Upper lobe of left lung (tissue), 6 donors: Measurements from ENCODE around the gene GPR75. TPM values are rescaled to one million over a fixed set of nuclear protein-coding genes. Genes with fewer than 3 reads are reported as not detected.
A peak's percentile ranks its signal among the peaks of the same experiment; 100 is the strongest.
"Not testable (repeated sequence)": the region's sequence is repeated elsewhere in the genome, so short reads cannot be mapped to it uniquely, and the experiment has no call there.

ENCODE experiments used
- ATAC-seq, 2 donors: fragments of 200-7000 bp; cut with Tn5 transposase; one replicate each; pipeline ENCODE4 v1.9.1; 2022; ENCODE audit warnings: mild to moderate bottlenecking in 2 of 2, moderate library complexity in 2 of 2; ENCODE audit not compliant: low FRiP score in 2 of 2
- DNase-seq, 2 donors: peaks; one replicate each; pipeline ENCODE4 v3.0.0-alpha.2; 2019 to 2020
- H3K27ac ChIP-seq, 4 donors: fragments of 200-600 bp; sonication (generic); one replicate each; pipeline ENCODE4 v1.5.1; 2016 to 2019
- H3K27me3 ChIP-seq, 4 donors: fragments of 200-600 bp; sonication (generic); one replicate each; pipeline ENCODE4 v1.5.1; 2017 to 2019
- H3K36me3 ChIP-seq, 4 donors: fragments of 200-600 bp; sonication (generic); one replicate each; pipeline ENCODE4 v1.5.1; 2016 to 2019
- H3K4me1 ChIP-seq, 4 donors: fragments of 200-600 bp; sonication (generic); one replicate each; pipeline ENCODE4 v1.5.1; 2018 to 2019
- H3K4me3 ChIP-seq, 4 donors: fragments of 200-600 bp; sonication (generic); one replicate each; pipeline ENCODE4 v1.5.1; 2017 to 2019; ENCODE audit warnings: mild to moderate bottlenecking in 2 of 4, moderate library complexity in 1 of 4
- H3K9me3 ChIP-seq, 4 donors: fragments of 200-600 bp; sonication (generic); one replicate each; pipeline ENCODE4 v1.5.1; 2018 to 2019
- CTCF ChIP-seq, 6 experiments: fragments of 450-650 bp in 4 of 6; fragments of 200-600 bp in 2 of 6; sonication (generic) in 2 of 6; IDR thresholded peaks; one replicate each; pipeline ENCODE4 v1.5.1; 2016 to 2019; ENCODE audit warnings: antibody characterized with exemption in 6 of 6
- EP300 ChIP-seq, 4 donors: sonication (generic); formaldehyde crosslinking; IDR thresholded peaks; one replicate each; pipeline ENCODE4 v1.5.1; 2017; ENCODE audit warnings: antibody characterized with exemption in 4 of 4, control low read depth in 2 of 4
- POLR2A ChIP-seq, 4 donors: fragments of 450-650 bp; IDR thresholded peaks; one replicate each; pipeline ENCODE4 v1.5.1; 2016 to 2017; ENCODE audit warnings: antibody characterized with exemption in 4 of 4, mild to moderate bottlenecking in 2 of 4
- POLR2AphosphoS5 ChIP-seq, 2 donors: sonication (generic); formaldehyde crosslinking; IDR thresholded peaks; one replicate each; pipeline ENCODE4 v1.5.1; 2017; ENCODE audit warnings: antibody characterized with exemption in 2 of 2
- WGBS, 2 donors: methylation state at CpG; one replicate each; pipeline ENCODE4 v1.1.5; 2017 to 2018; 5-methylcytosine and 5-hydroxymethylcytosine counted together
- total RNA-seq, 6 donors: library from RNA; depleted of rRNA in 4 of 6; stranded (reverse); fragments of >200 nt in 4 of 6; gene quantifications; one replicate each; pipeline versions ENCODE4 v1.1.0 to v1.2.1, GENCODE V29; 2016 to 2021
- donor health status: DM: no; HTN: no; CAD: no; lungs with moderate emphysema.
- donor health status: DM: no; HTN: yes; CAD: no; lungs with severe emphysema.

Gene GPR75
- total RNA-seq, 6 donors from 2014 or later, result 1.6 to 14.7 (median 3.1) TPM

GRCh38 chr2:53843595-53843994, 16.2 kb downstream of the GPR75 start:
- H3K9me3 ChIP-seq, result no peaks in the 10 kb centered on the region
- no peaks in the 10 kb centered on the region for H3K36me3 ChIP-seq
- ATAC-seq (no peak), DNase-seq (no peak)
- no peak overlapping the region for H3K27ac ChIP-seq
- H3K4me3 ChIP-seq, result no peak overlapping the region
- no peaks in the 10 kb centered on the region for H3K27me3 ChIP-seq
- WGBS, 2 donors, result 69 to 81% methylated on average over 2 of the region's 2 CpGs
- TF ChIP-seq EP300 (IDR thresholded peaks at IDR 0.05) (no peak), POLR2AphosphoS5 (IDR thresholded peaks at IDR 0.05) (no peak), CTCF (IDR thresholded peaks at IDR 0.05) (no peak), POLR2A (IDR thresholded peaks at IDR 0.05) (no peak)
- H3K4me1 ChIP-seq, result no peaks in the 10 kb centered on the region

- Histone ChIP-seq H3K27me3 (no peaks in the 10 kb centered on the region), H3K4me3 (no peak overlapping the region), H3K27ac (no peak overlapping the region), H3K36me3 (no peaks in the 10 kb centered on the region), H3K9me3 (no peaks in the 10 kb centered on the region), H3K4me1 (no peaks in the 10 kb centered on the region)
- whole genome bisulfite sequencing, 2 donors, result 72 to 74% methylated on average over 3 of the region's 3 CpGs
- TF ChIP-seq EP300 (IDR thresholded peaks at IDR 0.05) (no peak), POLR2AphosphoS5 (IDR thresholded peaks at IDR 0.05) (no peak), CTCF (IDR thresholded peaks at IDR 0.05) (no peak), POLR2A (IDR thresholded peaks at IDR 0.05) (no peak)
- ATAC-seq (no peak), DNase-seq (no peak)
These were observed 16.9 kb downstream of the GPR75 start for GRCh38 chr2:53842891-53843290.

GRCh38 chr2:53841651-53842050, 18.1 kb downstream of the GPR75 start:
- not testable (repeated sequence) for H3K9me3 ChIP-seq, DNase-seq, H3K27ac ChIP-seq, H3K27me3 ChIP-seq, H3K36me3 ChIP-seq, ATAC-seq, H3K4me3 ChIP-seq, H3K4me1 ChIP-seq
- 89 to 91% methylated on average over 7 of the region's 7 CpGs for WGBS, 2 donors

GRCh38 chr2:53840580-53840979, 19.2 kb downstream of the GPR75 start:
- 70 to 86% methylated on average over 1 of the region's 1 CpG for WGBS, 2 donors
- H3K4me1 ChIP-seq, result no peaks in the 10 kb centered on the region

GRCh38 chr2:53829980-53830290, 29.8 kb downstream of the GPR75 start:
- not testable (repeated sequence) for DNase-seq, H3K27me3 ChIP-seq, H3K27ac ChIP-seq, ATAC-seq, H3K9me3 ChIP-seq, H3K4me1 ChIP-seq, H3K4me3 ChIP-seq
- WGBS, 2 donors, result 84 to 92% methylated on average over 3 to 4 of the region's 4 CpGs
- H3K36me3 ChIP-seq, result peaks cover 0 to 10% (median 1%) of the 10 kb centered on the region in 4 donors

More at GRCh38 chr2:53840580-53840979, 19.2 kb downstream of the GPR75 start:
- Histone ChIP-seq H3K27me3 (no peaks in the 10 kb centered on the region), H3K27ac (no peak overlapping the region), H3K36me3 (no peaks in the 10 kb centered on the region), H3K9me3 (no peaks in the 10 kb centered on the region), H3K4me3 (no peak overlapping the region)
- no peak for TF ChIP-seq EP300 (IDR thresholded peaks at IDR 0.05)
- no peak for TF ChIP-seq CTCF (IDR thresholded peaks at IDR 0.05)
- TF ChIP-seq POLR2A (IDR thresholded peaks at IDR 0.05), result no peak
- no peak for TF ChIP-seq POLR2AphosphoS5 (IDR thresholded peaks at IDR 0.05)
- no peak for ATAC-seq
- DNase-seq, result no peak

GRCh38 chr2:53829273-53829979, 30.3 kb downstream of the GPR75 start:
- H3K4me3 ChIP-seq, result no peak overlapping the region
- no peaks in the 10 kb centered on the region for H3K27me3 ChIP-seq
- ATAC-seq, result peak in 1 of 2 donors; percentile 43
- 82 to 94% methylated on average over 11 of the region's 11 CpGs for WGBS, 2 donors
- H3K36me3 ChIP-seq, result peaks cover 0 to 10% (median 1%) of the 10 kb centered on the region in 4 donors
- TF ChIP-seq CTCF (IDR thresholded peaks at IDR 0.05) (no peak), POLR2AphosphoS5 (IDR thresholded peaks at IDR 0.05) (no peak), POLR2A (IDR thresholded peaks at IDR 0.05) (no peak), EP300 (IDR thresholded peaks at IDR 0.05) (no peak)
- no peaks in the 10 kb centered on the region for H3K9me3 ChIP-seq
- H3K27ac ChIP-seq, result no peak overlapping the region
- DNase-seq, result peak in 1 of 2 donors; percentile 22
- H3K4me1 ChIP-seq, result no peaks in the 10 kb centered on the region
